Activated T-cell treated with anti-CD3 and anti-CD28 coated beads, Interleukin-2, amount 50 U/mL, for 1 hour (primary cell): Measurements from ENCODE around the gene TMA16.
"Not testable (repeated sequence)": the region's sequence is repeated elsewhere in the genome, so short reads cannot be mapped to it uniquely, and the experiment has no call there.

Experiments used
- DNase-seq: peaks from one replicate; pipeline ENCODE4 v3.0.0-alpha.2; 2020

Gene TMA16

DNA sequence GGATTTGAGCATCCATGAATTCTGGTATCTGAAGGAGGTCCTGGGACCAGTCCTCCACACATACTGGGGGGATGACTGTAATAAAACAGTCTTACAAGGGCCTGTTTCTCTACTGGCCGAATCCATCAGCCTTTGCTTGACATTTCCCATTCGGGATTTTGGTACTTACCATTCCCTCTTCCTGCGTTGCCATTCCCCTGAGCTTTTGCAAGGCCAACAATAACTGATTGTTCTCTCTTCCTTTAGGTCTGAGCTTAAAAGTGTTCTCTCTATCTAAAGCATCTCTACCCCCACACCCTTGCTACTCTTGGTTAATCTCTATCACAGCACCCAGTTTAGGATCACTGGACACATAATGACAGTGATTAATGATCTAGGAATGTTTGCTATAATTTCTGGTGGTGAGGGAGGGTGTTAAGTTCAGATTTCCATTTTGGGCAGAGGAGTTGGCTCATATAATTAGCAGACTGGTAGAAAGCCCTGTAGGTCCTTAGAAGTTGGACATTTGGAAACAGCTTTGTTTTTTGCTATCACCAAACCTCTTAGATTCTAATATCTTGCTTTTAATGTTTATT is 29.4 kb downstream of the TMA16 start:
- no peak for DNase-seq

DNA sequence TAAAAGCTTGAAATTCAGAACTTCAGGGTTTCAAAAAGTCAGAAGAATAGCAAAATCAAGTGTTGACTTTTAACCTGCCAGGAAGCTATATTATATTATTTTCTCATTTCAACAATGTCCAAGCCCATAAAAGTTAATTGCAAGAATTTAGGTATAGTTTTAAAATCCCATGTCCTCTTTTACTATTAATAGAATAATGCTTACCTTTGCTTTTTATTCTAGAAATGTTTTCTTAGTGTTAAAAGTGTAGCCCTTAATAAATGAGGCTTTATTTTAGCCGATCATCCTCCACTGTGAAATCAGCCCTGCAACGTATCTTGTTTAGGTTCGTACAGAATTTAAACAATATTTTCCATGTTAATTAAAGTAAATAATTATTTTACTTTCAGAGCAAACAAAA is 31.5 kb downstream of the TMA16 start:
- DNase-seq = no peak

DNA sequence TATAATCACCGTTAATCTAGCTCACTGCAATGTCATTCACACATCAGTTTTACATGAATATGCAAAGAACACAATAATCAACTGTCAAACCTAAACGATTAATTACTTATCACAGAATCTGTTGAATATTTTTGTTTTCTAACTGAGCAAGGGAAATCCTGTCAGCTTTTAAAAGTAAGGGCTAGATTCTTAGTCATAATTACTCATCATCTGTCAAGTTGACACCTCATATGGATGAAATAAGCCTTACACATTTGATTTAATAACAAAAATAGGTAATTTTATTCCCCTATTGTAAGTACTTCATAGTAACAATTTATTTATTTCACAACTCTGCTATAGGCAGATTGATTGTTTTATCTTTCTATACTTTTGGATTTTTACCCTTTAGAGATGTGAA is 32.7 kb downstream of the TMA16 start:
- no peak for DNase-seq

DNA sequence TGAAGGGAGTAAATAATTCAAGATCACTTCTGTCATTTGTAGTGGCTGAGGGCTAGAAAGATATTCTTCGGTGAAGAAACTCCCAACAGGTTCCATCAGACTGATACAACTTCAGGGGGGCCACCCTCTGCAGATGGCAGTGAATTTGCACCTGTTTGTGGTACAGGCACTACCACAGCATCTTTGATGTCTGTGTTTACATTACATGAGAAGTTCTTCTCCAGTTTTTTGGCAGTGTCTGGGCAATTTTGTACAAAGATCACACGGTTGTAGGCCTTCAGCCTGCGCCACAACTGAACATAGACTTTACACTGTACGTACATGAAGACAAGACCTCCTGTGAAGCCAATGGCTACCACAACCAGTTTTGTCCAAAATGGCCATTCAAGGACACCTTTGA is 34.2 kb downstream of the TMA16 start:
- DNase-seq = no peak

DNA sequence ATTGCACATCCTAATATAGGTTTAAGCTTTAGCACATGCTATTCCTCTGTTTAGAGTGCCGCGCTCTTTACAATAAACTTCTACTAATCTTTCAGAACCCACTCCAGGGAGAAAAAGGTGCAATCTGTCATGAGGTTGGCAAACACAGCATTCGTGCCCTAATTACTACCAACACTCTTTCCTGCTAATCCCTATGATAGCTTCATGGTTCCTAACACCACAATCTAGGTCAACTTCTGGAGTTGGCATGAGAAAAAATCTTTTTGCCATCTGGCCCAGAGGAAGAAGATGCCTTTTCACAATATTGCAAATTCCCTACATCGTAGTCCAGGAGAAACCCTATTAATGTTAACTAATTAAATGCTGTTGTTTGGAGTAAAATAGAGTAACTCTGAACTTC is 39.6 kb downstream of the TMA16 start:
- DNase-seq = no peak

DNA sequence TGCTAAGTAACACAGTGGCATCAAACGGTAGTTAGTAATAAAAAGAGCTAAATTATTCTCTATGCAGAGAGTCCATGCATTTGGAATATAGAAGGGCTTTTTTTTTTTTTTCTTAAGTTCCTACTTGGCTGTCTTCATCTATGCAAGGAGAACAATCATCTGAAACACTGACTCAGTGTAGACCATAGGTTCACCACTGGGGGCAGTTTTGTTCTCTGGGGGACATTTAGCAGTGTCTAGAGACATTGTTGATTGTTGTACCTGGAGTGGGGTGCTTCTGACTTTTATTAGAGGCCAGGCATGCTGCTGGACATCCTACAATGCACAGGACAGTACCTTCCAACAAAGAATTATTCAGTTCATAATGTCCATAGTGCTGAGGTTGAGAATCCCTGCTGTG is 41.2 kb downstream of the TMA16 start:
- DNase-seq = no peak

DNA sequence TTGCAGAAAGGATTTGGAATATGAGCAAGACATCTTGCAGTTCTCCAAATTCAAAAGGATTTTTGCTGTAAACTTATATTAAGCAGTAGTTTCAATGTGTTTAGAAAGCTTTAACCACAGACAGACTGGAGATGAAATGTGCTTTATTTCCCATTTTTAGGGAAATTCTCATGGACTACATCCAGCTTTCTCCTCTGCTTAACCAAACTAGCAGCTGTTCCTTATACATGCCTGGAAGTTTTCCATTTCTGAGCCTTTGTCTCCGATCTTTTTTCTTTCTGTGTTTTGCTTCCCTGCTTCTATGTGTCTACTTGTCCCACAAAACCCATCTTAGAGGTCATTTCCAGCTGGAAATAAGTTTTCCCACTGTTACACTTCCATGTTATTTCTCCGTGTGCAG is 41.6 kb downstream of the TMA16 start:
- DNase-seq = no peak

DNA sequence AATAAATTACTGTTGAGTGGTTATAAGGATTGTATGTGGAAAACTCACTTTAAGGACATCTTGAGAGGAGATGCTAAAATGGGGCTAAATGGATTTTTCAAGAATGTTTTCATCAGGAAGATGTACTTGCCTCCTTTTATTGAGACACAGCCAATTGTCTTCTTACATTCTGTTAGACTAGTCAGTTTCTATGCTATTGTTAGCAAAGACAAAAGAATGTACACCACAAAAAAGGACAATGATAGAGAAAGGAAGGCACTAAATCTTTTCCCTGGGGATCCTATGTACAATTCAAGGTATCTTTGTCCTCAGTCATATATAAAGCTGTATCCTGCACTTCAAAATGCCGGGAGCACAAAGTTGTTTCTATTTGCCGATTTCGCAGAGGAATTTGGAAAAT is 42.6 kb downstream of the TMA16 start:
- DNase-seq = no peak

DNA sequence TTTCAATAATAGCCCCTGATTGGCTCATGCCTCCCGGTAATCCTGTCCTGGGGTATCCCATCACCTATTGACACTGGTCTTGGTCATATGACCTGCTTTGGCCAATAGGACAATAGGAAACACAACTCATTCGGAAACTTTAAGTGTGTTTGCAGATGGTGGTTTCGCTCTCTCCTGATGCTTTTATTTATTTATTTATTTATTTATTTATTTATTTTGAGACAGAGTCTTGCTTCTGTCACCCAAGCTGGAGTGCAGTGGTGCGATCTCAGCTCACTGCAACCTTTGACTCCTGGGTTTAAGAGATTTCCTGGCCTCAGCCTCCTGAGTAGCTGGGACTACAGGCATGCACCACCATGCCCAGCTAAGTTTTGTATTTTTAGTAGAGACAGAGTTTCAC is 44.3 kb downstream of the TMA16 start:
- not testable (repeated sequence) for DNase-seq

DNA sequence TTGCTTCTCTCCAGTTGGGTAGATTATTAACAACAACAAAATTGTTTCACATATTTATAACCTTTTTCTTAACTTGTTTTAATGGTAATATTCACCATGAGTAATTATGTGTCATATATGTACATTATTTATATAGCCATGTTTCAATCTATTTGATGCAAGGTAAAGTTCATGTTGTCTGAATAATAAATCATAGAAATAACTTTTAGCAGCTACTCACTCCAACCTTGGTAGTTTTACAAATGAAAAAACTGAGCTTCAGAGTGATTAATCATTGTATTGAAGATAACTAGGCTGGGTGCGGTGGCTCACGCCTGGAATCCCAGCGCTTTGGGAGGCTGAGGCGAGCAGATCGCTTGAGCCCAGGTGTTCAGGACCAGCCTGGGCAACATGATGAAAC is 46.0 kb downstream of the TMA16 start:
- no peak for DNase-seq

DNA sequence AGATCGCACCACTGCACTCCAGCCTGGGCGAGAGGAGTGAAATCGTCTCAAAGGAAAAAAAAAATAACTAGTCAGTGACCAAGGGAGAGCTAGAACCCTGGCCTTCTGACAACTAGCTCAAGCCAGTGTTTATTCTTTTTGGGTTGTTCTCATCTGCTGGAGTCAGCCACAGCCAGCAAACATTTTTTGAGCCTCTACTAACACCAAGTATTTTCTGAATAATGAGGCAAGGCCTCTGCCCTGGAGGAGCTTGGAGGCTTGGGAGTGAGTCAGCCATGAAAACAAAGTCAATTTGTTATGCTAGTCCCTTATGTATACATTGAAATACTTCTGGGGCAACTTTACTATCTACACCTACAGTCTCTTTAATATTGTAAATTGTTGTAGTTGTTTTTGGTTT is 46.5 kb downstream of the TMA16 start:
- DNase-seq = no peak

DNA sequence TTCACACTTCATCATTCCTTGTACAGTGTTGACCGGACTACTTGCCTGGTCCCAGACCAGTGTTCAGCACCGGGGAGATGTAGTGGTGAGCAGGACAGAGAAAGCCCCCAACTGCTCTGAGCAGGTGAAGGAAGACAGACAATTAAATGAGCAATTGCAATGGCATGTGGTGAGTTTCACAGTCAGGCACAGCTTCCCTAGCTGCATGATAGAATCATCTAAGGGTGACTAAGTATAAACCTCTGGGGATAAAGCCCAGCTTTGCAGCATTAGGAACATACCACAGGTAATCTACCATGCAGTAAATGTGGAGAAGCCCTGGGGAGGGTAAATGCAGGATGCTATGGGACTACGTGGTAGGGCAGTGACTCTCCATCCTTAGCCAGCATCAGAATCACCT is 47.8 kb downstream of the TMA16 start:
- no peak for DNase-seq

DNA sequence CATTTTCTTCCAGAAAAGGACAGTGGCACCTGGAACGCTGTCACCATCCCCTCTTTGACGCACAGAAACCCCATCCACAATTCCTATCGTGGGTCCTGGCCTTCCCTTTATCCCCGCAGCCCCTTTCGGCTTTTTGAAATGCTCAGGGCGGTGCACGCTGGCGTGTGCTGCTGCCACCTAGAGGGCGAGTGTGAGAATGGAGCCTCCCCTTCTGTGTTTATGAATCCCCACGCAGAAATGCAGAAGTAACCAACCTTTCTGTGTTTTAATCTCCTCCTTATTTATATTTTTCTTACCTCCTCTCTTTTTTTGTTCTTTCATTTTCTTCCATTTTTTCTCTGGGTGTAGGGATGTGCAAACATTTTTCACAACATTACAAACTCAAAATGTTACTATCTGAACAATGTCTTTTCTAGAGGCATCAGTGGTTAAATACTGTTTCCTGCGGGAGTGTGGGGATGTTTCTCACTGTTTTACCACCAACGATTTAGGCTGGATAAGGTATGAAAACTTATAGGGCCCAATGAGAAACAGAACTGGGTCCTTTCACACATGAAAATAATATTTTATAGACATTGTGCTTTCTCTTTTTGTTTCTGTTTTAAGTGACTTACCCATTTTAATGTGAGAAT is 50.0 kb downstream of the TMA16 start:
- peak; percentile 63 for DNase-seq

DNA sequence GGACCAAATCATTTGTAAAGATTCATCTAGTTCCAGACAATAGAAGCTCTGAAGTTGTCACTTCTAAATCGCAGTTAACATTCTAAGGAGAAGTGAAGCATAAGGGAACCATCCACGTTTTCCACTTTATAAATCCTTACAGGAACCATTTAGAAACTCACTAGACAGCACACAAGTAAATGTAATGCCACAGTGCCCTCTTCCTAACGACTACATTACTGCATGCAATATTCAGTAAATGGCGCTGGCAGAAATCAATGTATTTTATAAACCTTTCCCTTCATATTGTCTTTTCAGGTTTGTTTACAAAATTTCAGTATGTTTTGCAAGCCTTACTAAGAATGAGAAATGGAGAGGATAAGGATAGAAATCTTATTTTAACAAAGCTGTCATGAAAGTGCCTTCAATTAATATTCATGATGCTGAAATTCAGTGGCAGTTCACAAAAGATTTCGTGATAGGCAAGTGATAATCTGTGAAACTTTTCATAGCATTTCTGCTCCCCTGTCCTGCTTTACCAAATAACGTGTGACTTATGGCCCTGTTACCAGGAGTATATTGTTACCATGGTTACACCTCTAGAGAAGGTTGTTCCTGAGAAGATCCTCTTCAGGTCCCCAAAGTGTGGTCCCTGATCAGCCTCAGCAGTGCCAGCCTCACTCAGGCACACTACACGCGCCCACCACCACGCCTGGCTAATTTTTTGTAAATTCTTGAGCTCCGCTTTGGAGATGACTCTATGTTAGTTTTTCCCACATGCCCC is 54.2 kb downstream of the TMA16 start:
- DNase-seq = no peak

DNA sequence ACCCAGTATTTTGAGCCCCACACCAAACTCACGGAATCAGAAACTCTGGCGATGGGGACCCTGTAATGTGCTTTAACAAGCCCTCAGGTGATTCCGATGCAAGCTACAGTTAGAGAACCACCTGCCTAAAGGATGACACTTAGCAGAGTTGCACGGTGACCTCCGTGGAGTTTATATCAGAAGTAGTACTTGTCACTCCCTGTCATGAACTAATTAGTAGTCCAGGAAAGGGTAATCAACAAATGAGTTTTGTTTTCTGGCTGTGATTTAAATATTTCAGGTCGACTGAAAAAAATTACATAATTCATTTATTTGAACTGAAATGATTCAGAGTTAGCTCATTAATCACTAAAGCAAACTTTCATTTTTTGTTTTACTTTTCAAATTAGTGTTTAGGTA is 56.4 kb downstream of the TMA16 start:
- no peak for DNase-seq

DNA sequence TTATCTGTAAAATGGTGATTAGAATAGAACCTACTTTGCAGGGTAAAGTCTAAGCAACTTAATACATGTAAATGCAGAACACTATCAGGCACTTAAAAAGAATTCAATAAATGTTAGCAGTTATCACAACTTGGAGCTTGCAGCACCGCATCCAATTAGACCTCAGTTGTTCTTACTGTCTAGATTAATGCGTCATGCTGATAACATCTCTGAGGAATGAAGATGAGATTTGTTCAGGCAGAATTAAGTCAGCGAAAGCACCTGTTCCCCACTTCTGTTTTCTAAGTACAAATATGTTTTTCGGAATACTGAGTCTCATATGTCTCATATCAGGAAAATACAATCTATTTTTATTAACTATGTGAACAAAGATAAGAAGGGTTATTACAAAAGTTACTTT is 58.7 kb downstream of the TMA16 start:
- DNase-seq = no peak

DNA sequence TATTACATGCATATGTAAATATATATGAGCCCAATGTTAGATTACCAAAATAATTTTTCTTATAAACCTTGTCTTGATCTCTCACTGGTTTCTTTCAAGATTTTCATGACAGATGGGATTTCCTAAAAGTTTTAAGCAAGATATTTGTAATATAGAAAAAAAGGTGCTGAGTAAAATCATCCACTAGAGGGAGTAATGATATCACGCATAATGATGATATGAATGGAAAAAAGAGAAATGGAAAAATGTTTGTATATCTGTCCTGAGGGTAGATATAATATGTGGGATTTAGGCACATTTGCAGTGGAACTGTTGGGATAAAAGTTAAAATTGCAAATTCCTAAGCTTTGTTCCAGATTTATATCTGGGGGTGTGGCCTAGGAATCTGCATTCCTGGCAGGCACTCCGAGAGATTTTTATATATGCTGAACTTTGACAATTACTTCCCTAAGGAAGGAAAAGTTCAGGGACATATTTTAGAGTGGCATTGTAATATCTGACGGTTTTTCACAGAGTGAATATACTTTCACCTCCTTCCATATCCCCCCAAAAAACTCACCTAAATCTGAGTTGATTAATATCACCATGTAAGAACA is 60.5 kb downstream of the TMA16 start:
- no peak for DNase-seq

DNA sequence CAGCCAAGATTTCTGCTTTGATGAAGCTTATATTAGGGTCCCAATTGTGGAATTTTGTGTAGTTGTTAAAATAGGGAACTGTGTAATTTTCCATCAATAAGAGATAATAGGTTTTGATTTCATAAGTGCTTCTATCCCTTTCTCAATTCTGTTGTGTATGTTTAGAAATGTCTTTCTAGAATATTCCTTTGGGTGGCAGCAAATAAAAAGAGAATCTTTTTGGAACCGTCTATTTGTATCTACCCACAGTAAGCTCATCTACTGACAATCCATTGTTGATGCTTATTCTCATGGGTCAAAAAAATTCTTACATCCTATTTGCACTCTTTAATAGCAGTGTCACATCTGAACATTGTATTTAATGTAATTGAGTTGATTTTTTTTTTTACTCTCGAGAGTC is 61.7 kb downstream of the TMA16 start:
- no peak for DNase-seq

DNA sequence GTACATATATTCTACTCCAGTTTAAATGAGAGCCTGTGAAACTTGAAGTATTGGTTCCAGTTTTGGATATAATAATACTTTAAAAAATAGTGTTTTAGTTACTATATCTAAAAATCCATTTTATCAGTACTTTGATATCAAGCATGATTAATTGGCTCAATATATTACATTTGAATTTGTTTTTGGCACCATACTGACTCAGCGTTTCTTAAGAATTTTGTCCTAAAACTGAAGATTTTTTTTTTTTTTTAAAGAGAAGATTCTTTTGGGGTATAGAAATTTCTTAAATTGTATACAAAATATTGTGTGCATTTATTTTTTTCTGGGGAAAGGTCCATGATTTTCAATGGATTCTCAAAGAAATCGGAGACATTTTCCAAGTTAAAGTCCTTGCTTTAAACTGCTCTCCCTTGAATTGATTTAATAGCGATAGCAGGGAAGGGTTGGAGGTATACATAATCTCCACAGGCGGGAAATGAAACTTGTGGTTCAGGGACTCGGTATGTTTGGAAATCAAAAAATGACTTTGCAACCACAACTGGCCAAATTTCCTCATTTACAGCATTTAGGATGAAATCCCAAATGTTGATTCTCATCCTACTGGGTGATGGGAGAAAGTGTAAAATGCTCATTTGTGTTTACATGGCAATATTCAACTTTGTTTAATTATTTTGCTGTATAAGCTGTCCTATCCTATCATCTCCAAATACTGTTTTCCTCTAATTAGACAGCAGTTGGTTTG is 62.3 kb downstream of the TMA16 start:
- DNase-seq = no peak

DNA sequence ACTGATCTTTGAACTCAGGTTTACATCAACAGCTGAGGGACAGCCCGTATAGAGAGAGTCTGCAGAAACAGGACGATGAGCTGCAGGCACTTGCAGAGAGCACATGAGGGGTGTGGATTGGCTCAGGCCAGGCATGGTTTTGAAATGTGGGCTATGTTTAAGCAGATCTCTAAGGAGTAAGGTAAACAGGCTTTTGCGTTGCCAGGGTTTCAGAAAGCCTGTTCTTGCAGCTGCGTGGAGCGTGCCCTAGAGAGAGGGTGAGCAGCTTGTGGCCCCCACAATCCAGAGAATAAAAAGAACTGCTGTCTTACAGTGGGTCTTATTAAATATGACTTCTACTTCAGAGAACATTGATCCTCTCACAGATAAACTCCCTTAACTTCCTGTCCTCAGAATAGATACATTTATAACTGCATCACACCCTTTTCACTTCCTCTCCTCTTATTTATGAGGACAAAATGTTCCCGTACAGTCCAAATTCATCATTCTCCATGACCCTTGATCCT is 64.1 kb downstream of the TMA16 start:
- DNase-seq = peak; percentile 18

DNA sequence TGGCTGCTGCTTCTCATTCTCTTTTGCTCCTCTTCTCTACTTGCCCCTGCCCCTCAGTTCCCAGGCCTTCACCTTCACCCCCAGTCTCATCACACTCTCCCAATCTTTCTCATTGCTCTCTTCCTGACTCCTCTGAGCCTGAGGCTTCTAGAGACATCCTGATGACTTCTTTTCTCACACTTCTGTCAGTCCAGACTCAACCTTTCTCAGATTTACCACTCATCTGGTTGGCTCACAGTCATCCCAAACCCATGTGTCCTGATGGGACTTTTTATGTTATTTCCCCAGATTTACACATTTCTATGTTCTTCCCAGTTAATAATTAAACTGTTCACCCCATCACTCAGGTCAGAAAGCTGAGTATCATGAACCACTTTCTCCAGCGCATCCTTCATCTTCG is 68.0 kb downstream of the TMA16 start:
- no peak for DNase-seq

DNA sequence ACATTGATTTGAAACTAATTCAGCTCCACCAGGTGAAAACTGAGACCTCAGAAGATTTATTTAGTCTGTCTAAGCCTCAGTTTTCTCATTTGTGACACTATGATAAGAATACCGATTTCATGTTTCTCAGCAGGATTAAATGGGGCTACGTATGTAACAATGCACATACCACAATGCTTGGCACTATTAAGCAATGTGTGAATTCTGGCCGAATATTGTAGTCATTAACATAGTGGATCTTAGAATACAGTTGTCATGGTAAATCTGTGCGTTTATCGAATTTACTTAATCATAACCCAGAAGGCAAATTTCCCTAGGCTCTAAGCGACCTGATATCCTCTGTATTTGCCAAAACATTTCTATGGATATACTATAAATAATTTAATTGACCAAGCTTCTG is 69.1 kb downstream of the TMA16 start:
- no peak for DNase-seq

DNA sequence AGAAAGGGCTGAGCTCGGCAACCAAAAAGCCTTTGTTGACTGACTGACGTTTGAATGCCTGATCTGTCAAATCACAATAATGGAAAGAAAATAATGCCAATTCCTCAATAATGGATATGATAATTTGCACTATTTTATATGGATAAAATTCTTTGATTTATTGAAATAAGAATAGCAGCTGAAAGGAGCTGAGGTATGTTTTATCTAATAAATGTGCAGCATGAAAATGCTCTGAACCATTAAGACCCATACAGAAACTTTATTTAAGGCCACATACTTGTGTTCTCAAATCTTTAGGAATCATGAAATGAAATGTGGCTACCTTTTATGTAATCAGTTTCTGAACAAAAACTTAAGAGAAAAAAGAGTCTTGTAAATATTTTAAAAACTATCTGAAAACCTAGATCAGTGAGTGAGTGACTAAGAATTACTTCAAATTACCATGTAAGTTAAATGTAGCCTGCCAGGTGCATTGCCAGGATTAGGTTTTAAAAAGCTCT is 69.8 kb downstream of the TMA16 start:
- no peak for DNase-seq
